CD4-positive, alpha-beta T cell treated with Interleukin-17A for 4 hours (primary cell): Measurements from ENCODE around the gene RGMB.

Experiments
- DNase-seq: peaks from one replicate; pipeline ENCODE4 v3.0.0-alpha.2; 2020; ENCODE audit warnings: mixed read lengths

The RGMB gene

DNA sequence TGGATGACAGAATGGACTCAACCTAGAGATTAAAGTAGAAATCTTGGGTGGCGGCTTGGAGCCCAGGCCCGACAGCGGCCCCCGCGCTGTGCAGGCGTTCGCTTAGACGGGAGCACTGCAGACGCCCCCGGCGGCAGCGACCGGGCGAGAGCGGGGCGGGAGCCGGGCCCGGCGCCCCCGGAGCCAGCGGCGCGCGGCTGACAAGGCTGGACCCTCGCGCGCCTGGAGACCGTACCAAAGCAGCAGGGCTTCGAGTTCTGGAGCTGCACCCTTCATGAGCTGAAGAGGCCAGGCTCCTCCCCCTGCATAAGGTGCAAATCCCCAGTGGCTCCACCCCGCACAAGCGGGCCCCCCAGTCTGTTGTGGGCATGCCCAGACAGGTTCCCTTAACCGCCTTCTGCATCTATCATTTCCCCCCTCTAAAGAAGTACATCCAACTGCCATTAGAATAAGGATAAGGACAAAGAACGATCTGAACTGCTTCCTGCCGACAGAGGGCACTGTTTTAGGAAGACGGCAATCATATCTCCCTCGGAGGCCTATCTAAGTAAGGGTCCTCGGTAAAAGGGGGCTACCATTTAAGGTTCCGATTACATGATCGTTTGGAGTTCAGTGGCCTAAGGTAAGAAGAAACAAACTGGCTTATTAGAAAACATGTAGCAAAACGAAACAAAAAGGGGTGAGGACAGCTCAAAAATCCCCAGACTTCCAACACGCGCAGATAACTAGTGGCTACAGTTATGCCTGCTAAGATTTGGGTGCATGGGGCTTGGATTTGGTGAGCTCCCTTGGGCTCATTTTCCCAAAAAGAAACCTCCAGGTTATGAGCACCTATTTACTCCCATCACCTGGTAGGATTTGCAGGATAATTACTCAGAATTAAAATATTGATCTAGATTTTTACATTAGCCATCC, 66.3 kb downstream of the RGMB start:
- peak; percentile 5 for DNase-seq

GRCh38 chr5:98840946-98841345, 67.5 kb downstream of the RGMB start:
- no peak for DNase-seq

GRCh38 chr5:98843481-98843880, 70.0 kb downstream of the RGMB start:
- no peak for DNase-seq

DNA sequence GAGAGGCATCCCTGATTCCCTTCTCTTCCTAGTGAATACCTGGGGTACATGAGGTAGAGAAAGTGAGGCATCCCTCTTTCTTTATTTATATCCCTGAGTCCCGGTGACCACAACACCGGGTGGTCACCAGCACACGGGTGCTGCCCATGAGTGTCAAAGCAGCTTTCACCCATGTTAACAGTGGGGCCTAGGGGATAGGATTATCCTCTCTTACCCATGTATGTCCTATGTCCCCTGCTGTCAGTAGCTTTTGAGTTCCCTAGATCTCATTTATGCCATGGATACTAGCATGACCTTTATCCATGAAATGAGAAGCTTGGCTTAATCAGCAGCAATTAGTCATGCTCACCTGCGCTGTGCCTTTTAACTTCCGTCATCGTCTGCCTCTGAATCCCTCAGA, 71.4 kb downstream of the RGMB start:
- no peak for DNase-seq

DNA sequence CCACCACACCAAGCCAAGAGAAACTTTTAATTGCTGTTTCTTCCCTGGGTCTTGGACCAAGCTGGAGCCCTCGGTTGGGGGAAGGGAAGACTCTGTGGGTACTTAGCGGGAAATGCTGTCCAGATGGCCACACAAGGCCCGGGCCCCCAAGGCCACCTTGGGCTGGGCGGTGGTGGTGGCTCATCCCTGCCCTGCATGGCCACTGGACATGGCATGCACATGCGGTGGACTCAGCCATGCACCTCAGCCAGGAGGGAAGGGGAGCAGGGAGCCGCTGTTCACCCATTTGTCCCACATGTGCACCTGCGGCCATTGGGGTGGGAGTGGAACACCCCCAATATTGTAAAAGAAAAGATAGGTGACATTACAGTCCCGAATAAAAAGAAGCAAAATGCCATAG, 72.4 kb downstream of the RGMB start:
- no peak for DNase-seq
